Keratinocyte (primary cell): Measurements from ENCODE around the gene FOCAD.

Experiments
- CTCF ChIP-seq, 3 experiments: IDR thresholded peaks in 1 of 3; conservative IDR thresholded peaks in 1 of 3; optimal IDR thresholded peaks in 1 of 3; 2 replicates in 2 of 3; 3 replicates in 1 of 3; pipeline versions ENCODE3 to v1.5.1; 2011; ENCODE audit warnings: low read length in 3 of 3, mild to moderate bottlenecking in 3 of 3, moderate library complexity in 2 of 3, control low read depth in 1 of 3, inconsistent platforms in 1 of 3; ENCODE audit not compliant: insufficient read depth in 2 of 3; ENCODE audit errors: extremely low read depth in 1 of 3
- EZH2 ChIP-seq: IDR thresholded peaks from one replicate; pipeline ENCODE4 v1.6.1; 2012; ENCODE audit warnings: inconsistent platforms, mild to moderate bottlenecking, low read length, moderate library complexity

- TF ChIP-seq CTCF (optimal IDR thresholded peaks at IDR 0.05 in 1 of 3, IDR thresholded peaks at IDR 0.05 in 1 of 3, conservative IDR thresholded peaks at IDR 0.05 in 1 of 3; ENCODE audit: extremely low read depth in 1 of 3, insufficient read depth in 2 of 3, low read length in 3 of 3) (no peak), EZH2 (no peak)
These were observed 23.6 kb downstream of the FOCAD start for GRCh38 chr9:20707708-20708107.
